SU-DHL-6 (cell line): ENCODE data around the gene SUN1.
A peak's percentile ranks its signal among the peaks of the same experiment; 100 is the strongest.

ENCODE experiments used
- CTCF ChIP-seq: fragments of 200-600 bp; sonication (generic); IDR thresholded peaks from one replicate; pipeline ENCODE4 v1.5.1; 2017; ENCODE audit warnings: antibody characterized with exemption, mild to moderate bottlenecking, low read length, moderate library complexity; ENCODE audit not compliant: insufficient read depth, poor library complexity, severe bottlenecking
- EZH2phosphoT487 ChIP-seq: fragments of 200-600 bp; sonication (generic), shearing (Covaris generic); conservative IDR thresholded peaks from 2 replicates; pipeline ENCODE4 v1.6.1; 2018; ENCODE audit warnings: mild to moderate bottlenecking, antibody characterized with exemption, low read length, moderate library complexity, mixed read lengths

- peak; percentile 98 for TF ChIP-seq CTCF
- TF ChIP-seq EZH2phosphoT487: no peak
Observed at GRCh38 chr7:873367-874002, 41.2 kb downstream of the SUN1 start.
